Measurements from ENCODE around the gene PHEX.

- TF ChIP-seq CTCF (IDR thresholded peaks at IDR 0.05; ENCODE audit: insufficient read depth, low read length) (no peak), SPI1 (IDR thresholded peaks at IDR 0.05; ENCODE audit: borderline replicate concordance, low read depth) (no peak)
Measured at GRCh38 chrX:22033818-22034217, 1.7 kb downstream of the PHEX start.
